Tibial artery (tissue), 4 donors: Measurements from ENCODE around the gene ABHD18.
"Not testable (repeated sequence)": the region's sequence is repeated elsewhere in the genome, so short reads cannot be mapped to it uniquely, and the experiment has no call there.

Source experiments
- DNase-seq, 2 donors: peaks; one replicate each; pipeline ENCODE4 v3.0.0-alpha.2; 2019
- H3K27ac ChIP-seq, 2 donors: fragments of 200-600 bp; sonication (generic) in 1 of 2; 1 replicate in 1 of 2; 2 replicates in 1 of 2; pipeline ENCODE4 v1.5.1; 2018 to 2019; ENCODE audit warnings: mild to moderate bottlenecking in 1 of 2
- H3K27me3 ChIP-seq, 2 donors: fragments of 200-600 bp; sonication (generic) in 1 of 2; one replicate each; pipeline versions ENCODE4 v1.5.1 to v1.6.0; 2016 to 2019
- H3K36me3 ChIP-seq, 3 donors: fragments of 200-600 bp; sonication (generic) in 2 of 3; one replicate each; pipeline ENCODE4 v1.5.1; 2016 to 2019; ENCODE audit warnings: mild to moderate bottlenecking in 2 of 3
- H3K4me1 ChIP-seq, 4 donors: fragments of 200-600 bp; sonication (generic) in 2 of 4; 1 replicate in 3 of 4; 2 replicates in 1 of 4; pipeline ENCODE4 v1.5.1; 2016 to 2019
- H3K4me3 ChIP-seq, 2 donors: fragments of 200-600 bp; sonication (generic) in 1 of 2; 1 replicate in 1 of 2; 2 replicates in 1 of 2; pipeline ENCODE4 v1.5.1; 2018 to 2019; ENCODE audit warnings: mild to moderate bottlenecking in 2 of 2
- H3K9me3 ChIP-seq, 3 donors: fragments of 200-600 bp; sonication (generic) in 1 of 3; one replicate each; pipeline ENCODE4 v1.5.1; 2016 to 2019
- intact Hi-C: fragments of 100-400 bp; cut with DNase I; formaldehyde crosslinking; loops from one replicate; pipeline ENCODE4 v1.15.0; 2023; ENCODE audit warnings: low total_unique reads
- TF ChIP-seq, protein P1 (sequence below), 2 experiments: fragments of 200-600 bp in 1 of 2; fragments of 450-650 bp in 1 of 2; IDR thresholded peaks; one replicate each; pipeline ENCODE4 v1.5.1; 2017 to 2019; ENCODE audit warnings: antibody characterized with exemption in 2 of 2, mild to moderate bottlenecking in 1 of 2, moderate library complexity in 1 of 2

The ABHD18 gene

GRCh38 chr4:127982445-127982844 is 17.2 kb downstream of the ABHD18 start:
- Histone ChIP-seq H3K27ac (no peak overlapping the region), H3K9me3 (no peaks in the 10 kb centered on the region), H3K36me3 (peaks cover 19 to 31% (median 28%) of the 10 kb centered on the region in 3 donors), H3K4me1 (no peaks in the 10 kb centered on the region), H3K4me3 (no peak overlapping the region), H3K27me3 (no peaks in the 10 kb centered on the region)
- DNase-seq: no peak
- TF ChIP-seq, protein P1, sequence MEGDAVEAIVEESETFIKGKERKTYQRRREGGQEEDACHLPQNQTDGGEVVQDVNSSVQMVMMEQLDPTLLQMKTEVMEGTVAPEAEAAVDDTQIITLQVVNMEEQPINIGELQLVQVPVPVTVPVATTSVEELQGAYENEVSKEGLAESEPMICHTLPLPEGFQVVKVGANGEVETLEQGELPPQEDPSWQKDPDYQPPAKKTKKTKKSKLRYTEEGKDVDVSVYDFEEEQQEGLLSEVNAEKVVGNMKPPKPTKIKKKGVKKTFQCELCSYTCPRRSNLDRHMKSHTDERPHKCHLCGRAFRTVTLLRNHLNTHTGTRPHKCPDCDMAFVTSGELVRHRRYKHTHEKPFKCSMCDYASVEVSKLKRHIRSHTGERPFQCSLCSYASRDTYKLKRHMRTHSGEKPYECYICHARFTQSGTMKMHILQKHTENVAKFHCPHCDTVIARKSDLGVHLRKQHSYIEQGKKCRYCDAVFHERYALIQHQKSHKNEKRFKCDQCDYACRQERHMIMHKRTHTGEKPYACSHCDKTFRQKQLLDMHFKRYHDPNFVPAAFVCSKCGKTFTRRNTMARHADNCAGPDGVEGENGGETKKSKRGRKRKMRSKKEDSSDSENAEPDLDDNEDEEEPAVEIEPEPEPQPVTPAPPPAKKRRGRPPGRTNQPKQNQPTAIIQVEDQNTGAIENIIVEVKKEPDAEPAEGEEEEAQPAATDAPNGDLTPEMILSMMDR (IDR thresholded peaks at IDR 0.05): no peak
- intact Hi-C loops: no loop called here

DNA sequence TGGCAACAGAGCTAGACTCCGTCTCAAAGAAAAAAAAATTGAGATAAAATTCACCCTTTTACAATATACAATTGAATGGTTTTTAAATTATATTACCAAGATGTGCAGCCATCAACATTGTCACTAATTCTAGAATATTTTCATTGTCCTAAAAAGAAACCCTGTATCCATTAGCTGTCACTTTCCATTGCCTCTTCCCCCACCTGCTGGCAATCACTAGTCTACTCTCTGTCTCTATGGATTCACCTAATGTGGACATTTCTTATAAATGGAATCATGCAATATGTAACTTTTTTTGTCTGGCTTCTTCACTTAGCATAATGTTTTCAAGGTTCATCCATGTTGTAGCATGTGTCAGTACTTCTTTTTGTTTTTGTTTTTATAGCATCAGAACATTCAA is 20.8 kb downstream of the ABHD18 start:
- TF ChIP-seq, protein P1 (IDR thresholded peaks at IDR 0.05): no peak
- peaks cover 26 to 44% (median 39%) of the 10 kb centered on the region in 3 donors for H3K36me3 ChIP-seq

DNA sequence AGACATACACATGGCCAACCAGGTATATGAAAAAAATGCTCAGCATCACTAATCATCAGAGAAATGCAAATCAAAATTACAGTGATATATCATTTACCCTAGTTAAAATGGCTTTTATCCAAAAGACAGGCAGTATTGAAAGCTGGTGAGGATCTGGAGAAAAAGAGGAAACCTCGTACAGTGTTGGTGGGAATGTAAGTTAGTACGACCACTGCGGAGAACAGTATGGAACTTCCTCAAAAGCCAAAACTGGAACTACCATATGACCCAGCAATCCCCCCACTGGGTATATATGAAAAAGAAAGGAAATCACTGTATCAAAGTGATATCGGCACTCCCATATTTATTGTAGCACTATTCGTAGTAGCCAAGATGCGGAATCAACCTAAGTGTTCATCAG is 23.4 kb downstream of the ABHD18 start:
- Histone ChIP-seq H3K36me3 (peaks cover 25 to 45% (median 39%) of the 10 kb centered on the region in 3 donors), H3K9me3 (no peaks in the 10 kb centered on the region), H3K27me3 (no peaks in the 10 kb centered on the region), H3K4me3 (no peak overlapping the region), H3K4me1 (no peaks in the 10 kb centered on the region), H3K27ac (no peak overlapping the region)
- no peak for DNase-seq
- intact Hi-C loops: no loop called here
- TF ChIP-seq, protein P1 (IDR thresholded peaks at IDR 0.05): no peak

More for the DNA sequence above, 20.8 kb downstream of the ABHD18 start:
- intact Hi-C loops: no loop called here
- Histone ChIP-seq H3K9me3 (no peaks in the 10 kb centered on the region), H3K4me1 (no peaks in the 10 kb centered on the region), H3K4me3 (no peak overlapping the region), H3K27me3 (no peaks in the 10 kb centered on the region), H3K27ac (no peak overlapping the region)
- DNase-seq: no peak

GRCh38 chr4:127993151-127993550 is 27.9 kb downstream of the ABHD18 start:
- Histone ChIP-seq H3K4me3 (no peak overlapping the region), H3K27ac (no peak overlapping the region), H3K27me3 (no peaks in the 10 kb centered on the region), H3K36me3 (peaks cover 21 to 33% (median 30%) of the 10 kb centered on the region in 3 donors), H3K4me1 (no peaks in the 10 kb centered on the region), H3K9me3 (no peaks in the 10 kb centered on the region)
- DNase-seq: no peak
- TF ChIP-seq, protein P1 (IDR thresholded peaks at IDR 0.05): no peak
- intact Hi-C loops: no loop called here

DNA sequence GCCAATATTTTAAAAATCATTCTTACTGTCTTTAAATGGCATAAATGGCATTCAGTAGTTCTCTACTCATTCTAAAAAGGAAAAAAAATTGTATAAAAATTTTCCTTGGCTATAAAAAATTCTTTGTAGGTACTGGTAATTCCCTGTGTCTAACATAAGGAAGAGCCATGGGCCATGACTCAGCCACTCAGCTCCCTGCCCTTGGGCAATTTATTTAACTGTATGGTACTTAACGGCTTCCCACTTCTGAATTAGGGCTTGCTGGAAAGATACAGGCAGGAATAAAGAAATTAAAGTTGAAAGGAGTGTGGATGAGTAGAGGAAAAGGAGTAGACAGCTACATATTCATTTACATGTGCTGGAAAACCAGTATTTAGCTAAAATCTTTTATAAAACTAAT is 30.6 kb downstream of the ABHD18 start:
- H3K27ac ChIP-seq: no peak overlapping the region
- H3K27me3 ChIP-seq: no peaks in the 10 kb centered on the region
- H3K36me3 ChIP-seq: peaks cover 21 to 25% (median 25%) of the 10 kb centered on the region in 3 donors
- H3K9me3 ChIP-seq: no peaks in the 10 kb centered on the region
- TF ChIP-seq, protein P1 (IDR thresholded peaks at IDR 0.05): no peak
- no peak for DNase-seq
- H3K4me1 ChIP-seq: no peaks in the 10 kb centered on the region
- H3K4me3 ChIP-seq: no peak overlapping the region
- intact Hi-C loops: no loop called here

DNA sequence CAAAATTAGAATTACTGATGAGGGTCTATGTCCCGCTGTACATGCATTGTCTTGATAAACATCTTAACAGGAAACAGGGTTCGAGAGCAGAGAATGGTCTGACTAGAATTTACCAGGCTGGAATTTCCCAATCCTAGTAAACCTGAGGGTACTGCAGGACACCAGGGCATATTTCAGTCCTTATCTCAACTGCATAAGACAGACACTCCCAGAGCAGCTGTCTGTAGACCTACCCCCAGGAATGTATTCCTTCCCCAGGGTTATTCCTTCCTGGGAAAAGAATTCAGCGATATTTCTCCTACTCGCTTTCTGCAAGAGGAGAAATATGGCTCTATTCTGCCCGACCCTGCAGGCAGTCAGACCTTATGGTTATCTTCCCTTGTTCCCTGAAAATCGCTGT is 31.3 kb downstream of the ABHD18 start:
- intact Hi-C loops, H3K27me3 ChIP-seq, H3K4me1 ChIP-seq, H3K27ac ChIP-seq, H3K4me3 ChIP-seq, H3K9me3 ChIP-seq, DNase-seq: not testable (repeated sequence)
- H3K36me3 ChIP-seq: peaks cover 18 to 25% (median 21%) of the 10 kb centered on the region in 3 donors
